ENCODE results near the gene PLEKHM3. TPM values are rescaled to one million over a fixed set of nuclear protein-coding genes. Genes with fewer than 3 reads are reported as not detected.

Gene PLEKHM3
- polyA plus RNA-seq, 1 experiment: 7.0 TPM

- ChIA-PET POLR2A (no interaction called here), CTCF (interaction anchor here (1.3 to 4.0 kb wide), 2 partner anchors 19 kb away, joined by 5 to 11 read pairs; no protein-coding TSS in a partner anchor)
- Histone ChIP-seq H3K27me3 (ENCODE audit: control insufficient read depth, insufficient read depth, low read length) (no peaks in the 10 kb centered on the region), H3K9me3 (ENCODE audit: control insufficient read depth, insufficient read depth, low read length) (no peaks in the 10 kb centered on the region), H3K27ac (ENCODE audit: low read depth, low read length) (no peak overlapping the region), H3K4me3 (ENCODE audit: low read depth, low read length) (no peak overlapping the region)
- DNase-seq (ENCODE audit: low read depth, low spot score): no peak
- TF ChIP-seq, protein P1, sequence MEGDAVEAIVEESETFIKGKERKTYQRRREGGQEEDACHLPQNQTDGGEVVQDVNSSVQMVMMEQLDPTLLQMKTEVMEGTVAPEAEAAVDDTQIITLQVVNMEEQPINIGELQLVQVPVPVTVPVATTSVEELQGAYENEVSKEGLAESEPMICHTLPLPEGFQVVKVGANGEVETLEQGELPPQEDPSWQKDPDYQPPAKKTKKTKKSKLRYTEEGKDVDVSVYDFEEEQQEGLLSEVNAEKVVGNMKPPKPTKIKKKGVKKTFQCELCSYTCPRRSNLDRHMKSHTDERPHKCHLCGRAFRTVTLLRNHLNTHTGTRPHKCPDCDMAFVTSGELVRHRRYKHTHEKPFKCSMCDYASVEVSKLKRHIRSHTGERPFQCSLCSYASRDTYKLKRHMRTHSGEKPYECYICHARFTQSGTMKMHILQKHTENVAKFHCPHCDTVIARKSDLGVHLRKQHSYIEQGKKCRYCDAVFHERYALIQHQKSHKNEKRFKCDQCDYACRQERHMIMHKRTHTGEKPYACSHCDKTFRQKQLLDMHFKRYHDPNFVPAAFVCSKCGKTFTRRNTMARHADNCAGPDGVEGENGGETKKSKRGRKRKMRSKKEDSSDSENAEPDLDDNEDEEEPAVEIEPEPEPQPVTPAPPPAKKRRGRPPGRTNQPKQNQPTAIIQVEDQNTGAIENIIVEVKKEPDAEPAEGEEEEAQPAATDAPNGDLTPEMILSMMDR (IDR thresholded peaks at IDR 0.05; ENCODE audit: low read depth, low read length): no peak
Measured at GRCh38 chr2:207953354-207953753, 72.0 kb downstream of the PLEKHM3 start.

DNA sequence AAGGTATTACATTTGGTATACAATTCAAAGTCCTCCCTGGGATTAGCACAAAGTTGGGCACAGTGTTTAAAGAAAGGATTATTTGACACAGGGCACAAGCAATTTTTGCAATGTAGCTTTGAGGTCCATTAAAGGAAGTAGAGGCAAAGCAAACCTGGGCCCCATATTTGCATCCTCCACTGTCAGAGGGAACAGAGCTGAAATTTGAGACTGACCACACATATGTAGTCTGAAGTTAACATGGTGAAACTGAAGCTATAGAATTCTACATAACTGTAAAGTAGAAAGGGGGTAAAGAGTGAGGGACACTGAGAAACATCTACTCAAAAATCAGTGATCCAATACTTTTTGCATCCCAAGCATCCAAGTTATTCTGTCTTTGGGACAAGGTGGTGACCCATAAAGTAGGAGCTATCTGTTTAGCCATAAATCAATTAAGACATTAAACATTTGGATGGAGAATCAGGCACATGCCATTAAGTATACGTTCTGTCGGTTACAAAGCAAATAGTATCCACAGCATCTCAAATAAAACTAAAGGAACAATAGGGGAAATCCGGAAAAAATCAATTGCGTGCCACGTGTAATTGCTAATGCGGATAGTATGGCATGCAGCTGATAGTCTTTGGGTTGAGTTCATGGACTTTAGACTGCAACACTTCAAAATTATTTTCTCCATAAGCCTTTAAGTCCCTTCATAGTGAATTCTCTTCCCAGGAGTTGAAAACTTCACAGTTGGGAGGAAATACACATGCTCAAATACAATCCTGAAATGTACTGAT is 72.6 kb downstream of the PLEKHM3 start:
- Histone ChIP-seq H3K9me3 (ENCODE audit: control insufficient read depth, insufficient read depth, low read length) (no peaks in the 10 kb centered on the region), H3K27ac (ENCODE audit: low read depth, low read length) (no peak overlapping the region), H3K27me3 (ENCODE audit: control insufficient read depth, insufficient read depth, low read length) (no peaks in the 10 kb centered on the region), H3K4me3 (ENCODE audit: low read depth, low read length) (no peak overlapping the region)
- DNase-seq (ENCODE audit: low read depth, low spot score): no peak
- TF ChIP-seq, protein P1 (IDR thresholded peaks at IDR 0.05; ENCODE audit: low read depth, low read length): no peak
- ChIA-PET POLR2A (no interaction called here), CTCF (interaction anchor here (1.3 kb wide), 1 partner anchor 20 kb away, joined by 5 read pairs; no protein-coding TSS in a partner anchor)

DNA sequence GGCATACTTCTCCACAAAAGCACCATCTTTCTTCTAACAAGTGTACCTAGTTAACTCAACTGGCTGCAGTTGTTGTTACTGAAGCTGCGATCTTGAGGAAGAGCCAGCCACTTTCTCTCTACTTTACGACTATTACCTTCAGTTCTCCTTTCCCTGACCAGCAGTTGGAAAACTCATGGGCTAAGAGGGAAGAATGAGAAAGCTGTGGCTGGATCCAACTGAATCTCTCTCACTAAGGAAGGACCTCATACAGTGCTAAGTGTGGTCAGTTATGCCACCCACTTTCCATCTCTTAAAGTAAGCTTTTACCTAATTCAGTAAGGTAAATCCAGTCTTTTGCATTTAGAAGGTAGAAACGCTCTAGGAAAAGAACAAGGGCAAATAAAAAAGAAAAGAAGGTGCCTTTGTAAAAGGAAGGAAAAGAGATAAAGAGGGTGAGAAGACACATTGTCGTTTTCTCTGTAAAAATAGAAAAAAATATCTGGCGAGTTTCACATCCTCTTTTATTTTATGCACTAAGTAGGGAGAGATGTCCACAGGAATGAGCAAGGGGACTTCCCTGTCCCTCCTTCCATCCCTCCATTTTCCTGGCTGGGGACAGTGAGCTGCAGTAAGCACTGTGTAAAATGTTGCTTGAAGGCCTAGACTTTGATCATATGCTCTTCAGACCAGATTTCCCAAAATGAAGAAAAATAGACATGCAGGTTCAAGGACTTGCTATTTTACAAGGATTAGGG is 73.4 kb downstream of the PLEKHM3 start:
- TF ChIP-seq, protein P1 (IDR thresholded peaks at IDR 0.05; ENCODE audit: low read depth, low read length): no peak
- POLR2A ChIA-PET: no interaction called here

DNA sequence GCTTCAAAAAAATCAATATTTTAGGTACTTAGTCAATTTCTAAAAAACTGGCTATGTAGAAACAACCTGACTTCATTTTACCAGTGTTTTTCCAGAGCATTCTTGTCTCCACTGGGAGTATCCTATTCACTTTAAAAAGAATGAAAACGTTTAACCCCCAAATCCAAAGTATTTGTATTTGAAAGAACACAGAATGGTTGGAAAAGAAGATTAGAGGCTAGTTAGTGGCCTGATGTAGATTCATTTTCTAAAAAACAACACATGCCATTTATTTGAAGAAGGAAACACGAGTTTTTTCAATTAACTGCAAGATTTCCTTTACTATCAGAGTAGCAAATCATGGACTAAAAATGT is 74.6 kb downstream of the PLEKHM3 start:
- Histone ChIP-seq H3K27ac (ENCODE audit: low read depth, low read length) (no peak overlapping the region), H3K27me3 (ENCODE audit: control insufficient read depth, insufficient read depth, low read length) (no peaks in the 10 kb centered on the region), H3K4me3 (ENCODE audit: low read depth, low read length) (no peak overlapping the region), H3K9me3 (ENCODE audit: control insufficient read depth, insufficient read depth, low read length) (no peaks in the 10 kb centered on the region)
- CTCF ChIA-PET: interaction anchor here (1.2 kb wide), 1 partner anchor 22 kb away, joined by 3 read pairs; no protein-coding TSS in a partner anchor
- no peak for DNase-seq (ENCODE audit: low read depth, low spot score)
- TF ChIP-seq, protein P1 (IDR thresholded peaks at IDR 0.05; ENCODE audit: low read depth, low read length): no peak
- POLR2A ChIA-PET: no interaction called here

More for the DNA sequence above, 73.4 kb downstream of the PLEKHM3 start:
- no peaks in the 10 kb centered on the region for H3K27me3 ChIP-seq (ENCODE audit: control insufficient read depth, insufficient read depth, low read length)
- H3K27ac ChIP-seq (ENCODE audit: low read depth, low read length): no peak overlapping the region
- no peak overlapping the region for H3K4me3 ChIP-seq (ENCODE audit: low read depth, low read length)
- CTCF ChIA-PET: interaction anchor here (0.6 to 1.3 kb wide), 3 partner anchors 21 to 182 kb away, joined by 3 to 8 read pairs (median 5); no protein-coding TSS in a partner anchor
- no peaks in the 10 kb centered on the region for H3K9me3 ChIP-seq (ENCODE audit: control insufficient read depth, insufficient read depth, low read length)
- no peak for DNase-seq (ENCODE audit: low read depth, low spot score)

Measured in AG04450 (cell line).